GM21619 (cell line): ENCODE measurements around the gene N4BP2L1.
A peak's percentile ranks its signal among the peaks of the same experiment; 100 is the strongest.

Experiments
- ATAC-seq: cut with Tn5 transposase; IDR thresholded peaks from one replicate; pipeline ENCODE4 v1.9.1; 2021; ENCODE audit not compliant: unreplicated experiment

Gene N4BP2L1

DNA sequence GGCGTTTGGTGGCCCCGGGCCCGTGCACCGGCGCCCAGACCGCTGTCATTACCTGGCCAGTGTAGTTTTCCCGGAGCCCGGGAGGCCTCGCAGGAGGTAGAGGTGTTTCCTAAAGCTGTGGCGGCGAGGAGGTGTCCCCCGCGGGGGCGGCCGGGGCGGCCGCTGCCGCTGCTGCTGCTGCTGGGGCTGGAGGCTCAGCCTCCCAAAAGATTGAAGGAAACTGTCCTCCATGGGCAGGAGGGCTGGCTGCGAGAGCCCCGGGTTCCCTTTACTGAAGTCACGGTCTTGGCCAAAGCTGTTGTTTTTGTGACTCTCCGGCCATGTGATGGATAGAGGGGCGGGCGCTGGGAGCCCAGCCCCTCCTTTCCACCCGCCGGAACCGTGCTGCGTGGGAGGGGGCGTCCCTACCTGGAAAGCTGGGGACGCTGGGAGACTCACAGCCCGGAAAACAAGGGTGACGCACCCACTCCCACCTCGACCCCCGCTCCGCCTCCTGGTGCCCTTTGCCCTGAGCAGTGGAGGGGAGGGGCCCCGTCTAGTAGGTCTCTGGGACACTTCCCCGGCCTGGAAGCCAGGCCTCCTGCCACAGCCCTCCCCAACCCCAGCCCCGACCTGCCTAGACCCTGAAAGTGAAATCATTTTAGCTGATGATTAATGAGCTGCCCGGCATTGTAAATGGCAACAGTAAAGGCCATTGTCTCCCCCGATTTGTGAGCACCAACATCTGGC is at the start of gene N4BP2L1:
N4BP2L1 (minus strand) TSS at position 279 of the 729 bp plus-strand sequence; CDS start at position 231, 48 bp downstream.
- ATAC-seq: peak; percentile 70

DNA sequence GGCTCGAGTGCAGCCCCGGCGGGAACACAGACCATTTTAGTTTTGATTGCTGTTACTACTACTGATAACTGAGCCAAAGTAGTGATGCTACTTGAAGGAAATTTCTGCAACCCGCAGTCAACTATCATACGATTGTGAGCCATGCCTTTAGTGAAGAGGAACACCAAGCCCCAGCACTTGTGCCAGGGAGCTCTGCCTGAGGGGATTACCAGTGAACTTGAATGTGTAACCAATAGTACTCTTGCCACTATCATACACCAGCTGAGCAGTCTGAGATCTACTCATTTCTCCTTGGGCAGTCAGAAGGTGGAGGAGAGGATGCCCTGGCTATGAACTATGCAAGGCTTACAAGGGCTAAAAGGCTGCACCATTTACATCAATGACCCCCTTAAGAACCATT is 49.0 kb upstream of the N4BP2L1 start:
- no peak for ATAC-seq

DNA sequence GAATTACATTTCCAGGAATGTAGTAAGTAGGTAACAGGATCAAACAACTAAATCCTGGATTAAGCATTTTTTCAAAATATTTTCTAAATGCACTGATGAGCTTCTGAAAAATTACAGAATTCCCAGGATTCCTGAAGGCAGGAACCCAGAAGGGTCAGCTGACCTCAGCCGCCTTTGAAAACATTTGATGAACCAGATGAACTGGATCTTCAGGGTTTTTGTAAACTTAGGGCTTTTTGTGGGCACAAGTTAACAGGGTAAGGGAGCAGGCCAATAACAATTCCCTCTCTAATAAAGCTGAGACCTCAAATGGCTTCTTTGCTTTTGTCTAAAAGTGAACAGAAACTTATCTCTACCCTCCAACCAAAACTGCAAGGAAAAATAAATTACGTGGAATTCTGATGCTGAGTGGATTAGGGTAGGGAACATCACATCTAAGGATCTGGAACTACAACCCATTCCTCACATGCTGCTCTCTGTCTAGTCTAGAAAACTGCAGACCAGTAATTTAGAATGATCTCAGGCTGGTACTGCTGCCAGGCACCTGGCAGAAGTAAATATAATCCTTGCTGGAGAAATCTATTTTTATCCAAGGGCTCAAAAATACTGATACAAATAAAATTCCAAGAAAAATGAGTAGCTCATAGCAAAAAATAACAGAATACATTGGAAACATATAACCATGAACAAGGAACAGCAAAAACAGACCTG is 48.2 kb upstream of the N4BP2L1 start:
- no peak for ATAC-seq

DNA sequence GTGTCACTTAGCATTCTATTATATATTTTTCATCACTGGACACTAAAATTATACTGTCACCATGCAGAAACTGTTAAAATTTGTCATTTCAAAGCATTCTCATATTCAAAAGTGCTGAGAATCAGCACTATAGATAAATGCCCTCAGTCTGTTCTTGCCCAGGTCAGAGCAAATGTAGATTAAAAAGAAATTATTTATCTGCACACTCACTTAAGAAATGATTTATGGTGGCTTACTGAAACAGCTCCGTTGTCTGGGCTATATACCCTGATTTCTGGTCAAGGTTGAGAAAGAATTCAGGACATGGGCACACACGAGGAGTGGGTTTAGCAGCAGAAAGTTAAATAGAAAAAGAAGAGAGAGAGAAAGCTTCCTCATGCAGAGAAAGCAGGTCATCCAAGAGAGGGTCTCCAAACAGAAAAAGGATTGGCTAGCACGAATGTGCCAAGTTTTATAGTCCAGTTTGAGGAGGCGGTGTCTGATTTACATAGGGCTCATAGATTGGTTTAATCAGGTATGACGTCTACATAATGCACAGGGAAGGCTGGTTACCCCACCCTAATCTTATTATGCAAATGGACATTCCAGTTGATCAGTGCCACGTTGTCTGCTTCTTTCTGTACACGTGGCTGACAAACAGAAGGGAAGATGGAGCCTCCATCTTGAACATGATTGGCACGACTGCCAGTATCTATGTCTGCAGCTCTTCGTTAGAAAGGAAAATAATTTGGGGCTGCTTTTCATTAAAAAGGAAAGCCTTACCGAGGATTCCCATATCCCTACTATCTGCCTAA is 47.3 kb upstream of the N4BP2L1 start:
- ATAC-seq: no peak

DNA sequence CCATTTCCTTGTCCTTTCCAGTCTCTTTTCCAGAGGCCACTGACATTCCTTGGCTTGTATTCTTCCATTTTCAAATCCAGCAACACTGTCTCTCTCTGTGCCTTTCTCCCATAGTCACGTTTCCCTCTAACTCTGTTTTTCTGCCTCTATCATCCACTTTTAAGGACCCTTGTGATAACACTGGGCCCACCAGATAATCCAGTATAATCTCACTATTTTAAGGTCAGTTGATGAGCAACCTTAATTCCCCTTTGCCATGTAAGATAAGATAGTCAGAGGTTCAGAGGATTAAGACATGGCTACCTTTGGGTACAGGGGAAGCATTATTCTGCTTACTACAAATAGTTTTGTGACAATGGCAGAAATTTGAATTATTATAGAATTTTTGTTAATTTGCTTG is 45.7 kb upstream of the N4BP2L1 start:
- ATAC-seq: no peak

DNA sequence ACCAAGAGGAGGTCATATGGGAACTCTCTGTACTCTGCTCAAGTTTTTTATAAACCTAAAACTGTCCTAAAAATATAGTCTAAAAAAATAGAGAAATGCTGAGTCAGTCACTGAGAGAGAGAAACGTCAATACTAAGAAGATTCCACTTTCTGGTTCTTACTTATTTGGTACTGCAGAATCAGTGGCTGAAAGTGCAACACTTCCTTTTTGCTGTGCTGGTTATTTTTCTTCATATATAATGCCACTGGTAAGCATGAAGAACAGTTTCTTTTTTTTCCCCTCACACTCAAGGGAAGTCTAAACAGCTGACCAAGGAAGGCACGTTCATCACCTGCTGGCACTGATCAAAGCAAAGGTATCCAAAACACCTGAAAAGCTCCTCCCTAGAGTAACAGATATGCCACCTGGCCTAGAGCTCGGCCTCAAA is 44.3 kb upstream of the N4BP2L1 start:
- ATAC-seq: peak; percentile 65

DNA sequence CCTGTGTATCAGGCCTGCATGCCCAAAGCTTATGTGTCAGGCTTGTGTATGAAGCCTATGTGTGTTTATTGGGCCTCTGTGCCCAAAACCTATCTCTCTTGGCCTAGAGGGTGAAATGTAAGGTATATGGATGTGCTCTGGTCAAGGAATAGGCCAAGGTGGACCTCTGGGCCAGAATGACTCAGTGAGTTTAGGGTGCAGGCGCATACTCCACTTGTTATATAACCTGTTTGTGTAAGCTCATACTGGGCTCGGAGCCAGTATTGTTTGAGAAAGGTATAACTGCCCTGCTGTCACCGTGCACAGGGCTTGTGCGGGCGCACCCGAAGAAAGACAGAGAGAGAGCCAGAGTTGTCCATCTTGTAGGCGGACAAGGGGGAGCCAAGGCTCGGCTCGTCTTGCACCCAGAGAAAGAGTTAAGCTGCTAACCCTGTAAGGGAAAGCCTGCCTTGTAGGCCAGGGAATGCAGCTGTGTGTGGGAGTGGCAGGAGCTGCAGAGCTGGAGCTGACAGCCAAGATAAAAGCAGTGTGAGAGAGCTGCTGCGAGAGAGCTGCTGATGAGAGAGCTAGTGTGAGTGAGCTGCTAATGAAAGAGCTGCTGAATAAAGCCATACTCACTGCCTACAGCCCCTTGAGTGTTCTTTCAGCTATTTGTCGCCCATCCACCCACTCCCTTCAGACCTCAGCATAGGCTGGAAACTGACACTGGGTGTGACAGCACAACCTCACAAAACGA is 43.4 kb upstream of the N4BP2L1 start:
- ATAC-seq: no peak

DNA sequence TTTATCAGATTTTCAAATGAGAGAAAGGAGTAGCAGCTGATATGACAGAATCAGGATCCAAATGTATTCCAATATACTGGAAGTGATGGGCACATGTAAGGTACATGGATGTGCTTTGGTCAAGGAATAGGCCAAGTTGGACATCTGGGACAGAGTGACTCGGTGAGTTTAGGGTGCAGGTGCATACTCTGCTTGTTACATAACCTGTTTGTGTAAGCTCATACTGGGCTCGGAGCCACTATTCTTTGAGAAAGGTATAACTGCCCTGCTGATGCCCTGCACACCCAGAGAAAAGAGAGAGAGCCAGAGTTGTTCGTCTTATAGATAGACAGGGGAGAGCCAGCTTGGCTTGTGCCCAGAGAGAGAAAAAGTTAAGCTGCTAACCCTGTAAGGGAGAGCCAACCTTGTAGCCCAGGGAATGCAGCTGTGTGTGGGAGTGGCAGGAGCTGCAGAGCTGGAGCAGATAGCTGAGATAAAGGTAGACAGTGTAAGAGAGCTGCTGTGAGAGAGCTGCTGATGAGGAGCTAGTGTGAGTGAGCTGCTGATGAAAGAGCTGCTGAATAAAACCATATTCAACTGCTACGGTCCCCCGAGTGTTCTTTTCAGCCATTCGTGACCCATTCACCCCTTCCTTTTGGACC is 40.7 kb upstream of the N4BP2L1 start:
- no peak for ATAC-seq

DNA sequence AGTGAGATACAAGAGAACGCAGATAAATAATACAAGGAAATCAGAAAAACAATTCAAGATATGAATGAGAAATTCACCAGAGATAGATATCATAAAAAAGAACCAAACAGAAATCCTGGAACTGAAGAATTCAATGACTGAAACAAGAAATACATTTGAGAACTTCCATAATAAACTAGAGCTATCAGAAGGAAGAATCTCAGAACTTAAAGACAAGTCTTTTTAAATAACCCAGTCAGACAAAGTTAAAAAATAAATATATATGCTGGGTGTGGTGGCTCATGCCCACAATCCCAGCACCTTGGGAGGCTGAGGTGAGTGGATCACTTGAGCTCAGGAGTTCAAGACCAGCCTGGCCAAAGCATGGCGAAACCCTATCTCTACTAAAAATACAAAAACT is 28.7 kb upstream of the N4BP2L1 start:
- ATAC-seq: no peak

DNA sequence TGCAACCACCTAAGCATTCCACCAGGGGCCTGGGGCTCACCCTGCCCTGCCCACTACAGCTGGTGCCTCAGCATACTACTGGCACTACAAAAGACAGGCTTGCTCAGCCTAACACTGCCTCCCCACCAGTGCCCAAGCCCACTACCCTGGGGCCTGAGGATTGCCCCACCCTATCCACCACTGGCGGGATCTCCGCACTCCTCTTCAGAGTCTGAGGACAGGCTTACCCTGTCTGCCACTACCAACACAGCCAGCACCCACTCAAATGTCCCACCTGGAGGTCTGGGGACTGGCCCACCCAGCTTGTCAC is 27.6 kb upstream of the N4BP2L1 start:
- no peak for ATAC-seq

DNA sequence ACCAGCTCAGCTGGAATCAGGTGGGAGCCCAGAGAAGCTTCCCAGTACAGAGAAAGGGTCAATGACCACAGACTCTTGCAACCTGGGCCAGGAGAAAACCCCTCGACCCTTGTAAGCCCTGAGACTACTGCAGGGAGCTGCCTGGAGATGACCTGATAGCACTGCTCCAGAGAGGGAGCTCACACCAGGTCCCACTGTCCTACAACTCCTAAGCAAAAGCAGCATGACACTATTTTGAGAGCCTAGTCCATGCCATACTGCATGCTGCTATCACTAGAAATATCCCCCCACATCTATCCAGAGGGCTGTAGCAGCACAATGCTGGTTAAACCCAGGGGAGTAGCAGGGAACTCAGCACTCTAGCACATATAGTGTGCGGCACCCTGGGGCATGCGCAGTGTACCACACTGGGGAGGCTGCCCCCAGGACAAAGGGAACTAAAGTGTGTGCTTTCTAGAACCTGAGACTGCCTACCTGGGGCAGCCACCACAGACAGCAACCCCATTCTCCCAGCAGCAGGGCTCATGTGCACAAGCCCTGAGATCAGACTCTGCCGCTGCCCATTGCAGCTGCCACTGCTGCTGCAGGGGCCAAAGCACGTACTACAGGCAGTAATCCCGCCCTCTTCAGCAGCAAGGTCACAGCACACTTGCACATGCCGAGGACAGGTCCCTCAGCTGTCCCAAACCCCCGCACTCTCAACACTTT is 27.1 kb upstream of the N4BP2L1 start:
- ATAC-seq: no peak

DNA sequence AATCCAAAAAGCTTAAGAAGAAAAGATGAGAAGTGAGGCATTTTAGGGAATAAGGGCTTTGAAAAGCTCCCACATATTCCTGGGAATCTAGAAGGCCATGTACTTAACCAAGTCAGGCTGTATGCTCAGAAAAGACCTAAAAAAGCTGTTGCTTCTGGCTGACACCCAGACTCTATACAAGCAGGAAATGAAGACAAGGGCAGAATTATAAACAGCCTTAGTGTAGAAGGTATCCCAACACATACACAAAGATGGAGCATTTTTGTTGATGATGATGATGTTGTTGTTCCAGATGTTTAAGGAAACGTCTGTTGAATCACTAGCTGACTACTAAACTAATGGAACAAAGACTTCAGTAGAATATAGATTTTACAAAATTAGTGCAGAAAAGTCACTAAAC is 26.1 kb upstream of the N4BP2L1 start:
- ATAC-seq: no peak

DNA sequence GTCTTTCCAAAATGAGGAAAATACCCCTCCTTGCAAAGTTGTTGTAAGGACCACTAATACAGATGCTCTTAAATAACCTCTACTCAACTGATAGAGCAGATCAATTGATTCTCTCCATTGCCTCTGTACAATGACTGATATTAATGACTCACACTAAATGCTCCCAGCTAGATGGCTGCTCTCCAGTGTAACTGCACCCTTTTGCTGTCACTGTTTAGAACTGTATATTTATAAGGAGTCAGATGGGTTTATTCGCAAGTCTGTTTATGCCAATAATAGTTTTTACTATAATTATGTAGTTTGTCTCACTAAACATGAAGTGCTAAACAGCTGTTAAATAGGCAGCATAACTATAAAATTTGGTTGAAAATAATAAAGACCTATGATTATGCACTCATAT is 21.0 kb upstream of the N4BP2L1 start:
- ATAC-seq: no peak

DNA sequence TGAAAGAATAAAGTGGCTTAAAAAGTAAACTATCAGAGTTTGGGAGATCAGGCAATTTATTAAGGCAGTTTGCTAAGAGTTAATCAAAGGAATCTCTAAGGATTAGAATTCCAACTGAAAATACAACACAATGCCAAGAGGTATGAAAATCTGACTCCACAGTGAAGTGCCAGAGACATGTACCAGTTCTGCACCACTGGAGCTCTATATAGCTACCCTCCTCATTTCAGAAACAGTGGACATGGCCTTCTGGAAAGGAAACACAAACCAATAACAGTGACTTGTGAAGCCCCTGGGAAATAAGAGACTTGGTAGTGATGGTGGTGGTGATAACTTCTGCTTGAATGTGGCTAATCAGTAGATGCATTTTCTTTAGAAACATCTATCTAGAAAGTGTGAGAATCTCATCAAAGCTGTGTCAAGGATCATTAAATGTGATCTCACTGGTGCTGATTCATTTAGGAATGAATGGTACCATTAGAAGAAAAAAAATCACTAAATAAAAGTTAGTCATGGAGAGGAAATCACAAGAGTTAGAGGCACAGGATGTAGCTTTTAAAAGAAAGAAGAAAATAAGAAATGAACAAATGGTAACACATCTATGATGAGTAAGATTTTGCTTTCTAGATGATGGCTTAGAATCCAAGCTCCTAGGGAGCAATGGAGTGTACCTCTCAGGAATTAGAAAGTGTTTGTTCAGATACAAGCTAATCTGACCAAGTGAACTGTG is 20.1 kb upstream of the N4BP2L1 start:
- ATAC-seq: no peak

DNA sequence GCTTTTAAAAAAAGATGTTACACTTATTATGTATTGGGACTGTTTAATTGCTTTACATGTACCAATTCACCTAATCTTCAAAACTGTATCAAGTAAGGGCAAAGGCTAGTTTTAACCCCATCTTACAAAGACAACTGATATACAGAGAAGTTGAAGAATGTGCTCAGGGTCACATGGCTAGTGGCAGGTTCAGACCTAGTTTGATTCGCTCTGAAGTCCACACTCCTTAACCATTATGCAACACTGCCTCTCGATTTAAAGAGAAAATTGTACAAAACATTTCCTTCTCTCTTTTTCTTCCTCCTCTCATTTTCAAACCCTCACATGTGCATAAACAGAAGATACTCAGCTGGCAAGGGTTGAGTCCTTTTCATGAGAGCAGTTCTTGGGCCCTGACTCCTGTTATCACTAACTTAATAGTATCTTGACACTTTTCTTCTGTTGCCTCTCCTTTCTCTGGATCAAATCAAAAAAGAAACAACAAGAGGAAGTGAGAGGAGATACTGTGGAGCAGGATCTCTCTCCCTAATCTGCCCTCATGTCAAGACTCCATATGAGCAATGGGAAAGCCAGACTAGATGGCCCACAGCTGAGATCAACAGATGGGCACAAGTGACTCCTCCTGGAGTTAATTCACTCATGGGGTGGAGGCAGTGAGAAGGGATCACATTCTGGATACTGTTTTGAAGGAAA is 19.0 kb upstream of the N4BP2L1 start:
- ATAC-seq: no peak

DNA sequence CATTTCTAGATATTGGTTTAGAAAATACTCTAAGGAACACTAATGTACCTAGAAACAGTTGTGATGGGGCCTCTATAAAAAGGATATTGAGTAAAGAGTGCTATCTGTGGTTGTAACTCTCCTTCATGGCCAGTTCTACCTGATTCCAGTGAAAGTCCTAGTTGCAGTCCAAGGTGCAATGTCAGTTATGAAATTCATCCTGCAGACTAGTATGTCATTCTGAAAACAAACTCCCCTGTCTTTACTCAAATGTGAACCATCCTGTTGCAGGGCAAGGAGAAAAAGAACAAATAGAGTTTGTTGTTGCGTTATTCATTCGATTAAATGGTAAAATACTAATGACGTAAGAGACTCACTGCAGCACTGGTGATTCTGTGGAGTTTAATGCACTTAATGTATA is 18.3 kb upstream of the N4BP2L1 start:
- ATAC-seq: no peak

DNA sequence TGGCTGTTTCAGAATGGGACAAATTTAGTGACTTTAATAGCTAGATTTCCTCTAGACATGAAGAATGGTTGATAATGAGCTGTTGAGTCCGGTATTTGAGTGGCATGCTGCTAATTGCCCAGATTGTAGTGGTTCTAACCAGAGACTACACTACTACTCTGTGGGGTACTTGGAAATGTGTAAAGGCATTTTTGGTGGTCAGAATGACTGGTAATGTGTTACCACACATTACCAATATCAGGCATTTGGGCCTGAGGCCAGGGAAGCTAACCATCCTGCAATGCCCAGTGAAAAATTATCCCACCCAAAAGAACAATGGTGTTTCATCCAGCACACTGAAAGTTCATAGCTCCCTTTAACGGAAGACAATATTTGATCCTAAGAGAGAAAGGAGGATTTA is 17.5 kb upstream of the N4BP2L1 start:
- ATAC-seq: no peak

DNA sequence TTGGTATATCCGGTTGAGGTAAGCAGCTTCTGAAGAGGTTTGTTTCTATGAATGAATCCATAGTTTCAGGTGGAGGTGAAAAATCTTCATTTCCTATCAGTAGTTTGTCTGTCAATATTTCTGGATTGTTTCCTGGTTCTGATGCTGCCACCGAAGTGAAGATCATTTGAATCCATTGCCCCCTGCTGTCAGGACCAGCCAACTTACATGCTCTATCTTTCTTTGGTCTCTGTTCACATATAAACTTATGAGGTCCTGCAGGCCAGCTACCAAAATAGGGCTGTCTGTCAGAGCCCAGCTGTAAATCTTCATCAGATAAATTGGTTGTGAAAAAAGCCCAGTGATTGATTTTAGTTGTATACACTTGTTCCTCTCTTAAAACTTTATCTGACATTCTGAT is 15.2 kb upstream of the N4BP2L1 start:
- ATAC-seq: no peak

DNA sequence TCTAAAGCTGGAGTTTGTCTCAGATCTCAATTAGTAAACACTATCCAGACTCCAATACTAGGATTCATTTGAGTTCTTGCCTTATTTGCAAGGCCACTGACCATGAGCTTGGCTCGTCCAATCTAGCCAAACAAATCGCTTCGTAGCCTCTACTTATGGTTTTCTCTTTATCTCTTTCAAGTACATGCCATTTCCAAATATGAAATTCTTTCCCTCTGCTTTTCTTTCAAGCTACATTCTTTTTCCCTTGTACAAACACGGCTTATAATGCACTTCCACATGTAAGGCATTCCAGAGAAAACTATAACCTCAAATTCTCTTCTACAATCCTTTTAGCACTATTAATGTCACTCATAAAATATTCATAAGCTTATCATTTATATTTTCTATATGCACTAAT is 10.9 kb upstream of the N4BP2L1 start:
- no peak for ATAC-seq
